Mesenchymal stem cell (in vitro differentiated cells and primary cell): ENCODE data around the gene ANKS1B.

Experiments used
- DNase-seq: peaks from one replicate; pipeline ENCODE4 v3.0.0-alpha.2; 2013
- H2AFZ ChIP-seq: one replicate; pipeline ENCODE4 v1.6.1; 2013; ENCODE audit warnings: low read depth, mild to moderate bottlenecking, control low read depth, inconsistent platforms, low read length, moderate library complexity
- H2AK5ac ChIP-seq: 2 replicates; pipeline ENCODE4 v1.6.1; 2013; ENCODE audit warnings: low read length, moderate library complexity, mild to moderate bottlenecking, inconsistent platforms; ENCODE audit not compliant: severe bottlenecking
- H2BK120ac ChIP-seq: one replicate; pipeline ENCODE4 v1.6.1; 2013; ENCODE audit warnings: low read depth, mild to moderate bottlenecking, inconsistent platforms, low read length, moderate library complexity
- H2BK12ac ChIP-seq, 2 experiments: one replicate each; pipeline ENCODE4 v1.6.1; 2013; ENCODE audit warnings: inconsistent platforms in 2 of 2, low read length in 2 of 2, mild to moderate bottlenecking in 2 of 2, moderate library complexity in 2 of 2, control low read depth in 1 of 2
- H2BK15ac ChIP-seq: one replicate; pipeline ENCODE4 v1.6.1; 2013; ENCODE audit warnings: mild to moderate bottlenecking, low read depth, inconsistent platforms; ENCODE audit not compliant: poor library complexity, severe bottlenecking
- H2BK5ac ChIP-seq: 2 replicates; pipeline ENCODE4 v1.6.1; 2013; ENCODE audit warnings: low read depth, mild to moderate bottlenecking, low read length, control low read depth, inconsistent platforms; ENCODE audit not compliant: poor library complexity, severe bottlenecking
- H3K14ac ChIP-seq, 2 experiments: one replicate each; pipeline ENCODE4 v1.6.1; 2013; ENCODE audit warnings: inconsistent platforms in 2 of 2, low read length in 2 of 2, control low read depth in 1 of 2, mild to moderate bottlenecking in 1 of 2, moderate library complexity in 1 of 2
- H3K18ac ChIP-seq, 2 experiments: one replicate each; pipeline ENCODE4 v1.6.1; 2013; ENCODE audit warnings: inconsistent platforms in 2 of 2, low read length in 2 of 2, control low read depth in 1 of 2, low read depth in 1 of 2, mild to moderate bottlenecking in 1 of 2
- H3K23ac ChIP-seq, 2 experiments: one replicate each; pipeline ENCODE4 v1.6.1; 2013; ENCODE audit warnings: inconsistent platforms in 2 of 2, low read length in 2 of 2, mild to moderate bottlenecking in 2 of 2, moderate library complexity in 2 of 2, control low read depth in 1 of 2
- H3K27ac ChIP-seq: 2 replicates; pipeline ENCODE4 v1.5.1; 2013; ENCODE audit warnings: mild to moderate bottlenecking, moderate library complexity, low read length, control low read depth, inconsistent platforms; ENCODE audit not compliant: poor library complexity, severe bottlenecking
- H3K27me3 ChIP-seq, 2 experiments: 2 replicates each; pipeline versions ENCODE4 v1.6.1 to v1.7.0; 2013; ENCODE audit warnings: low read length in 2 of 2, mild to moderate bottlenecking in 2 of 2, moderate library complexity in 2 of 2, control low read depth in 1 of 2, inconsistent platforms in 1 of 2; ENCODE audit not compliant: control insufficient read depth in 1 of 2, insufficient read depth in 1 of 2
- H3K36me3 ChIP-seq, 2 experiments: 2 replicates each; pipeline versions ENCODE4 v1.6.1 to v1.7.0; 2013; ENCODE audit warnings: low read length in 2 of 2, control low read depth in 1 of 2, inconsistent platforms in 1 of 2, low read depth in 1 of 2, mild to moderate bottlenecking in 1 of 2; ENCODE audit not compliant: insufficient read depth in 2 of 2, control insufficient read depth in 1 of 2
- H3K4ac ChIP-seq, 2 experiments: one replicate each; pipeline ENCODE4 v1.6.1; 2013; ENCODE audit warnings: inconsistent platforms in 2 of 2, low read length in 2 of 2, mild to moderate bottlenecking in 2 of 2, moderate library complexity in 2 of 2, control low read depth in 1 of 2, low read depth in 1 of 2
- H3K4me1 ChIP-seq: 2 replicates; pipeline ENCODE4 v1.6.1; 2013; ENCODE audit warnings: low read depth, low read length, control low read depth; ENCODE audit not compliant: control insufficient read depth, insufficient read depth
- H3K4me2 ChIP-seq: 2 replicates; pipeline ENCODE4 v1.6.1; 2013; ENCODE audit warnings: low read length, mild to moderate bottlenecking, inconsistent platforms; ENCODE audit not compliant: poor library complexity, severe bottlenecking
- H3K4me3 ChIP-seq, 2 experiments: 2 replicates each; pipeline versions ENCODE4 v1.5.1 to v1.7.0; 2013; ENCODE audit warnings: low read length in 2 of 2, mild to moderate bottlenecking in 2 of 2, control low read depth in 1 of 2, low read depth in 1 of 2; ENCODE audit not compliant: insufficient read depth in 1 of 2
- H3K79me1 ChIP-seq: replicated peaks from 2 replicates; pipeline ENCODE4 v1.6.1; 2013; ENCODE audit warnings: mild to moderate bottlenecking, control low read depth, low read length, inconsistent platforms; ENCODE audit not compliant: poor library complexity, severe bottlenecking
- H3K9ac ChIP-seq: 2 replicates; pipeline ENCODE4 v1.7.0; 2013; ENCODE audit warnings: mild to moderate bottlenecking, low read length, moderate library complexity
- H3K9me3 ChIP-seq: 2 replicates; pipeline ENCODE4 v1.7.0; 2013; ENCODE audit warnings: mild to moderate bottlenecking, low read length; ENCODE audit not compliant: control insufficient read depth
- H4K8ac ChIP-seq: one replicate; pipeline ENCODE4 v1.6.1; 2013; ENCODE audit warnings: inconsistent platforms, mild to moderate bottlenecking, low read length, moderate library complexity
- H4K91ac ChIP-seq: one replicate; pipeline ENCODE4 v1.6.1; 2013; ENCODE audit warnings: mild to moderate bottlenecking, low read length, inconsistent platforms
- WGBS: methylation state at CpG from one replicate; pipeline ENCODE4 v1.1.7; 2013; ENCODE audit warnings: mixed read lengths; 5-methylcytosine and 5-hydroxymethylcytosine counted together

Gene ANKS1B

GRCh38 chr12:99224237-99224636 is 760.5 kb downstream of the ANKS1B start:
- H3K4me1 ChIP-seq = no peaks in the 10 kb centered on the region
- H3K9ac ChIP-seq = no peak overlapping the region
- H4K91ac ChIP-seq = no peak overlapping the region
- H2BK5ac ChIP-seq = no peak overlapping the region
- no peak overlapping the region for H3K27ac ChIP-seq
- no peak overlapping the region for H3K4ac ChIP-seq
- H3K4me3 ChIP-seq = no peak overlapping the region
- no peak overlapping the region for H2BK12ac ChIP-seq
- no peak overlapping the region for H3K23ac ChIP-seq
- H2AFZ ChIP-seq = no peak overlapping the region
- H3K36me3 ChIP-seq = no peaks in the 10 kb centered on the region
- H3K27me3 ChIP-seq = no peaks in the 10 kb centered on the region
- H3K14ac ChIP-seq = no peak overlapping the region
- no peak overlapping the region for H2BK15ac ChIP-seq
- no peak overlapping the region for H2AK5ac ChIP-seq
- H3K18ac ChIP-seq = no peak overlapping the region
- H3K9me3 ChIP-seq = peaks cover 5% of the 10 kb centered on the region
- DNase-seq = no peak
- no peak overlapping the region for H4K8ac ChIP-seq
- H2BK120ac ChIP-seq = no peak overlapping the region
- no peaks in the 10 kb centered on the region for H3K79me1 ChIP-seq
- no peak overlapping the region for H3K4me2 ChIP-seq
- WGBS = 55% methylated on average over 4 of the region's 5 CpGs

GRCh38 chr12:99223579-99223978 is 761.2 kb downstream of the ANKS1B start:
- WGBS = 92% methylated on average over 2 of the region's 5 CpGs
- Histone ChIP-seq H3K9ac (no peak overlapping the region), H4K91ac (no peak overlapping the region), H3K27me3 (no peaks in the 10 kb centered on the region), H3K23ac (no peak overlapping the region), H3K79me1 (no peaks in the 10 kb centered on the region), H2BK5ac (no peak overlapping the region), H4K8ac (no peak overlapping the region), H3K18ac (no peak overlapping the region), H2BK12ac (no peak overlapping the region), H3K4ac (no peak overlapping the region), H2BK120ac (no peak overlapping the region), H3K9me3 (peaks cover 6% of the 10 kb centered on the region), H2BK15ac (no peak overlapping the region), H3K14ac (no peak overlapping the region), H2AK5ac (no peak overlapping the region), H3K4me2 (no peak overlapping the region), H3K4me1 (no peaks in the 10 kb centered on the region), H2AFZ (no peak overlapping the region), H3K36me3 (no peaks in the 10 kb centered on the region), H3K27ac (no peak overlapping the region), H3K4me3 (no peak overlapping the region)
- no peak for DNase-seq

- Histone ChIP-seq H3K18ac (no peak overlapping the region), H3K79me1 (no peaks in the 10 kb centered on the region), H3K23ac (no peak overlapping the region), H3K4ac (no peak overlapping the region), H3K9me3 (peaks cover 27% of the 10 kb centered on the region), H2AFZ (no peak overlapping the region), H3K36me3 (no peaks in the 10 kb centered on the region), H2AK5ac (no peak overlapping the region), H3K14ac (no peak overlapping the region), H3K9ac (no peak overlapping the region), H2BK15ac (no peak overlapping the region), H3K27me3 (no peaks in the 10 kb centered on the region), H4K8ac (no peak overlapping the region), H4K91ac (no peak overlapping the region), H2BK12ac (no peak overlapping the region), H3K4me3 (no peak overlapping the region), H2BK5ac (no peak overlapping the region), H3K4me1 (no peaks in the 10 kb centered on the region), H3K4me2 (no peak overlapping the region), H2BK120ac (no peak overlapping the region), H3K27ac (no peak overlapping the region)
- WGBS = 58% methylated on average over 5 of the region's 5 CpGs
- DNase-seq = no peak
These were observed 771.7 kb downstream of the ANKS1B start for GRCh38 chr12:99213047-99213446.

GRCh38 chr12:99212275-99212674 is 772.5 kb downstream of the ANKS1B start:
- 34% methylated on average over 2 of the region's 2 CpGs for WGBS
- no peak overlapping the region for H3K4ac ChIP-seq
- H2BK120ac ChIP-seq = no peak overlapping the region
- H2BK12ac ChIP-seq = no peak overlapping the region
- no peak overlapping the region for H2BK5ac ChIP-seq
- DNase-seq = no peak
- no peaks in the 10 kb centered on the region for H3K27me3 ChIP-seq
- no peak overlapping the region for H3K27ac ChIP-seq
- no peak overlapping the region for H3K18ac ChIP-seq
- H3K9ac ChIP-seq = no peak overlapping the region
- no peak overlapping the region for H2AK5ac ChIP-seq
- H3K14ac ChIP-seq = no peak overlapping the region
- H3K79me1 ChIP-seq = no peaks in the 10 kb centered on the region
- H3K4me1 ChIP-seq = no peaks in the 10 kb centered on the region
- no peak overlapping the region for H3K23ac ChIP-seq
- no peak overlapping the region for H4K8ac ChIP-seq
- no peak overlapping the region for H2BK15ac ChIP-seq
- H4K91ac ChIP-seq = no peak overlapping the region
- H3K4me3 ChIP-seq = no peak overlapping the region
- no peaks in the 10 kb centered on the region for H3K36me3 ChIP-seq
- H3K9me3 ChIP-seq = peaks cover 26% of the 10 kb centered on the region
- no peak overlapping the region for H2AFZ ChIP-seq
- no peak overlapping the region for H3K4me2 ChIP-seq
